GM12892 (cell line): ENCODE measurements around the gene SUPT20HL2. TPM values are rescaled to one million over a fixed set of nuclear protein-coding genes. Genes with fewer than 3 reads are reported as not detected.
"Not testable (repeated sequence)": the region's sequence is repeated elsewhere in the genome, so short reads cannot be mapped to it uniquely, and the experiment has no call there.

Experiments
- DNase-seq: peaks from one replicate; pipeline ENCODE4 v3.0.0; 2011; ENCODE audit not compliant: insufficient read length
- FAIRE-seq: peaks from 2 replicates; lab custom pipeline; 2011; peaks lifted over from hg19 to GRCh38; lab: Jason Lieb, UNC
- POLR2A ChIP-seq: IDR thresholded peaks from 2 replicates; pipeline ENCODE4 v1.6.1; 2011; ENCODE audit warnings: low read depth, low read length, control low read depth
- POLR2AphosphoS5 ChIP-seq: IDR thresholded peaks from 2 replicates; pipeline ENCODE4 v1.6.1; 2011; ENCODE audit warnings: low read depth, low read length, control low read depth
- TAF1 ChIP-seq: IDR thresholded peaks from 2 replicates; pipeline ENCODE4 v1.6.1; 2011; ENCODE audit warnings: low read depth, mild to moderate bottlenecking, control low read depth, low read length, borderline replicate concordance
- polyA plus RNA-seq: library from polyadenylated mRNA; unstranded; fragments of >200 nt; gene quantifications from one replicate; pipeline ENCODE4 v1.2.1, GENCODE V29; 2012; ENCODE audit warnings: missing spikeins, inconsistent platforms; ENCODE audit not compliant: missing spikeins

The SUPT20HL2 gene
- not detected for polyA plus RNA-seq

GRCh38 chrX:24314019-24314635 is at the start of gene SUPT20HL2:
Gene SUPT20HL2 (minus strand): TSS chrX:24314069. CDS start chrX:24313315, 754 bp downstream.
- no peak for FAIRE-seq
- DNase-seq, result no peak
- TF ChIP-seq POLR2AphosphoS5 (no peak), POLR2A (no peak), TAF1 (no peak)

- not testable (repeated sequence) for DNase-seq, FAIRE-seq
These were observed 48.3 kb upstream of the SUPT20HL2 start for GRCh38 chrX:24362089-24362745.

- no peak for FAIRE-seq
- no peak for DNase-seq
- TF ChIP-seq TAF1, result no peak
- no peak for TF ChIP-seq POLR2A
- no peak for TF ChIP-seq POLR2AphosphoS5
These were observed 46.4 kb upstream of the SUPT20HL2 start, which contains the start of gene SUPT20HL1 for GRCh38 chrX:24360272-24360671. Gene SUPT20HL1 (plus strand): TSS chrX:24360639. CDS start chrX:24362761, 2,122 bp downstream.

DNA sequence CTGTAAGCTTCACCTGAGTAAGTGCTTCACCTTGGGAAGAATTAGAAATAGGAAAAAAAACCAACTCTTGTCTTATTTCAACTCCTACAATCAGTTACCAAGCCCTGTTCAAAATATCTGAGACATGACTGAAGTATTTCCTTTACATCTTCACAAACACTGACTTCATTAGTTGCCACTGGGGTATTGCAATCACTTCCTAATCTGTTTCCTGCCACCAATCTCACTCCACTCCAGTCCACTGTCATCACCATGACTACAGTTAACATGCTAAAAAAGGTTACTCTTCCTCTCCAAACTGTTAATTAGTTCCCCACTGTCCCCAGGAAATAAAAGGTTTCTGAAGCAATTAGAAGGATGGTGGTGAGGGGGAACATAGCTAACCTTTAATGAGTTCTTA is 43.2 kb upstream of the SUPT20HL2 start:
- FAIRE-seq, result peak; percentile 51
- no peak for DNase-seq
- TF ChIP-seq POLR2AphosphoS5 (no peak), TAF1 (no peak), POLR2A (no peak)

DNA sequence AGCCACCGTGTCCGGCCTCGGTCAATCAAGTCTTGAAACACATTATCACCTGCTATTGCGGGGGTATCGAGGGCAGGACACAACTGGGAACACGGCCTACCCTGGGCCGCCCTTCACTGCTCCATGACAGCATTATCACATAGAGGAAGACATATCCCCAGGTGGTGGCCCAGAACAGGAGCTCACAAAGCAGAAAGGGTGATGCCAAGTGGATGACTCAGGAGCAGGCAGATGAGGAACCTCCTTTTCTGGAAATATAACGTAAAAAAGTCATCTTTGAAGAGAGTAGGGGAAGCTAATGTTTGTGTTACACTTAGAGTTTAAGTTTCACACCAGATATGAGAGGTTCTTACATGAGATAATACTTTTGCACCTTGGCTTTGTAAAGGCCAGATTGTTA is 41.2 kb upstream of the SUPT20HL2 start:
- no peak for FAIRE-seq
- TF ChIP-seq POLR2AphosphoS5 (no peak), TAF1 (no peak), POLR2A (no peak)
- no peak for DNase-seq

DNA sequence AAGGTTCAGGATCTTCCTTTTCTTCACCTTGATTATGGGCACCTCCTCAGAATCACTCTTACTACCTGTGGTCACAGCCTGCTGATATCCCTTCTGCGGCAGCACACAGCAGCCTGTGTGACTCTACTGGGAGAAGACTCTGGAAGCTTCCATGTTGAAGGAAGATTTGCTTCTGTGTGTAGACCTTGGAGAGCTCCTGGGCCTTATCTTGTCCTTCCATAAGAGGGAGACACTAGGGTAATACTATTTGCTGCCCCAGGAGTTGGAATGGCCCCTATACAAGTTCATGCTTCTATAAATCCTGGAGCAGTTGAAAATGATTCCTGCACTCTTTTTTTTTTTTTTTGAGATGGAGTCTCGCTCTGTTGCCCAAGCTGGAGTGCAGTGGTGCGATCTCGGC is 36.3 kb upstream of the SUPT20HL2 start:
- FAIRE-seq, result no peak
- no peak for TF ChIP-seq TAF1
- TF ChIP-seq POLR2A, result no peak
- TF ChIP-seq POLR2AphosphoS5, result no peak
- DNase-seq, result no peak

DNA sequence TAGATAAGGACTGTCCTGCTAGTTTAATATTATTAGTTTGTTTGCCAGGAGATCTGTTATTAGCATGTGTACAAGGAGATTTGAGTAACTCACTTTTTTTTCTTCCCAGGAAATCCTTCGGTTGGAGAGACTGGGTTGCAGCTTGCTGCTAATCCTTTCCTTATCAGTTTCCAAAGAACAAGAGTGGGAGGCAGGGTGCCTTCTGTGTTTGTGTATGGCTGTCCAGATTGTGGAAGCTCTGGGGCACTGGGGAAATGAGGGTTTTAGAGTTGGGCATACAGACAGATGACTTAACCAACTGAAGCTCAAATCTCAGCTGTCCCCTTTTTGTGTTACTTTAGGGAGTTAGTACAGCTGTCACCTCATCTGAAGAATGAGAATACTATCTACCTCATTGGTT is 34.0 kb upstream of the SUPT20HL2 start:
- TF ChIP-seq TAF1, result no peak
- TF ChIP-seq POLR2A, result no peak
- TF ChIP-seq POLR2AphosphoS5, result no peak
- DNase-seq (no peak), FAIRE-seq (no peak)

DNA sequence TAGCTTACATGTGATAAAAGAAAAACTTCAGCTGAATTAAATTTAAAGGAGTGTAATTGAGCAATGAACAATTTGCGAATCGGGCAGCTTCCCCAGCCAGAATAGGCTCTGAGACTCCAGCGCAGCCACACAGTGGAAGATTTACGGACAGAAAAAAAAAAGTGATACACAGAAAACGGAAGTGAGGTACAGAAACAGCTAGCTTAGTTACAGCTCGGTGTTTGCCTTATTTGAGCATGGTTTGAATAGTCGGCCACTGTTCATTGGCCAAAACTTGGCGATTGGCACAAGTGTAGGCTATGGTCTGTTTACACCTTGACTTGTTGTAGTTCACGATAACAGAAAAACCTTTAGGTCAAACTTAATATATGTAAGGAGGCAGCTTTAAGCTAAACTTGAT is 29.9 kb upstream of the SUPT20HL2 start:
- TF ChIP-seq POLR2AphosphoS5 (no peak), POLR2A (no peak), TAF1 (no peak)
- peak; percentile 78 for FAIRE-seq
- DNase-seq, result no peak

DNA sequence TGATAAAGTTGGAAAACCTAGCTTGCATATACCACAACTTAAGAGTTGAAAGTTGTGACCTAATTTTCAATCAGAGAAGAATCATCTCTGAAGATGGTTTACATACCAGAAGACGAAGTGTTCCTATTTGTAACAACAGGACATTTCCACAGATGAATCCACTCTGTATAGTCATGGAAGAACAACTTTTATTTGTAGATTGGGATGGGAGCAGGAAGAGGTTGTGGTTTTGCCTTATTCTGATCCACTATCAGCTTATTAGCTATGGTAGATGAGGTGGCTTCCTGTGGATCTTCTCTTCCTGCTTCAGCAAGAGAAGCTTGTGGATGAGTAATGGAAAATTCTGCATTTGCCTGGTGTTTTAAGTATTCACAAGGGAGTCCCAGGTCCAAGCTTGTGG is 27.9 kb upstream of the SUPT20HL2 start:
- no peak for FAIRE-seq
- no peak for DNase-seq
- TF ChIP-seq POLR2A, result no peak
- no peak for TF ChIP-seq TAF1
- TF ChIP-seq POLR2AphosphoS5, result no peak

DNA sequence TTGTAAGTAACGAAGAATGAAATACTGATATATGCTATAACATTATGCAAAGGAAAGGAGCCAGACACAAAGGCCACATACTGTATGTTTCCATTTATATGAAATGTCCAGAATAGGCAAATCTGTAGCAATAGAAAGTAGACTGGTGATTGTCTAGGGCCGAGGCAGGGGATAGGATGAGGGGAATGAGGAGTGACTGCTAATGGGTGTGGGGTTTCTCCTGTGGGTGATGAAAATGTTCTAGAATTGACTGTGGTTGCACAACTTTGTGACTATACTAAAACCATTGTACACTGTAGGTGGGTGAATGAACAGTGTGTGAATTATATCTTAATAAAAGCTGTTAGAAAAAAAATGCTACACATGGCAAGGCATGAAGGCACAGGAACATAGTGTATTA is 26.6 kb upstream of the SUPT20HL2 start:
- no peak for FAIRE-seq
- DNase-seq, result no peak
- no peak for TF ChIP-seq TAF1
- TF ChIP-seq POLR2AphosphoS5, result no peak
- no peak for TF ChIP-seq POLR2A

- TF ChIP-seq POLR2AphosphoS5 (no peak), TAF1 (no peak), POLR2A (no peak)
- no peak for FAIRE-seq
These were observed 26.0 kb upstream of the SUPT20HL2 start for GRCh38 chrX:24339911-24340310.

GRCh38 chrX:24335871-24336270 is 22.0 kb upstream of the SUPT20HL2 start:
- no peak for TF ChIP-seq TAF1
- no peak for TF ChIP-seq POLR2A
- no peak for TF ChIP-seq POLR2AphosphoS5
- DNase-seq (no peak), FAIRE-seq (no peak)

More at GRCh38 chrX:24339911-24340310, 26.0 kb upstream of the SUPT20HL2 start:
- no peak for DNase-seq
